Measurements from ENCODE around the gene EVA1A. TPM values are rescaled to one million over a fixed set of nuclear protein-coding genes. Genes with fewer than 3 reads are reported as not detected.

EVA1A gene
- total and polyA plus RNA-seq, 2 experiments from 2014 or later: 4.6 to 7.9 TPM

DNA sequence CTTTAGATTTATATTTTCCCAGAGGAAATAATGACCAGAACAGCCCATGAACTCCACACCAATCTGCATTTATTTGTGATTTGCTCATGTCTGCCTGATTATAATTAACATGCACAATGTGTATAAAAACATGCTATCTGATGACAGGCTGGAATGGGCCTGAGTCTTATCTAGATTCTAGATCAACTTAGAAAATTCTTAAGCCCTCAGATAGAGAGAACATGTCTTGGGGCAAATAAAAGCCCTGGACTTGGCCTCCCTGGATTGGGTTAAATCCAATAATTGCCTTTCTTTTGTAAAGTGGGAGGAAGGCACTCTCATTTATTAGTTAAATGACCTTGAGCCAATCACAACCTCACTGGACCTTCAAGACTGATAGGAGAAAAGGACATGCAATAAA is 61.8 kb downstream of the EVA1A start:
- Mint-ChIP-seq H3K4me3 (no peak overlapping the region), H3K9me3 (no peaks in the 10 kb centered on the region; the same call in 2 of the 3 replicates), H3K27ac (no peak overlapping the region), H3K36me3 (ENCODE audit: low read depth) (no peaks in the 10 kb centered on the region), H3K27me3 (ENCODE audit: insufficient read depth, low read depth, poor library complexity) (peaks cover 2% of the 10 kb centered on the region), H3K4me1 (peaks cover 5% of the 10 kb centered on the region; the same call in 2 of the 3 replicates)
- Histone ChIP-seq H3F3A (replicated peaks; ENCODE audit: low read depth) (no peaks in the 10 kb centered on the region), H3K4me3 (no peak overlapping the region), H3K4me2 (no peak overlapping the region), H3K36me3 (ENCODE audit: insufficient read depth) (no peaks in the 10 kb centered on the region; the same call in 1 of the 2 replicates), H3K27me3 (ENCODE audit: insufficient read depth) (no peaks in the 10 kb centered on the region), H3K79me2 (replicated peaks; ENCODE audit: insufficient read depth) (no peaks in the 10 kb centered on the region), H3K9me2 (ENCODE audit: insufficient read depth) (0 out of 2 replicates have a peak, but pooled peaks cover 7% of the 10 kb centered on the region), H3K4me1 (ENCODE audit: insufficient read depth) (peaks cover 4% of the 10 kb centered on the region), H3K27ac (ENCODE audit: low read depth) (no peak overlapping the region), H2AFZ (no peak overlapping the region), H4K20me1 (replicated peaks; ENCODE audit: insufficient read depth) (no peaks in the 10 kb centered on the region)
- ATAC-seq: no peak
- TF ChIP-seq POLR2AphosphoS5 (IDR thresholded peaks at IDR 0.05; ENCODE audit: low read depth): no peak
- TF ChIP-seq NANOG (IDR thresholded peaks at IDR 0.05; ENCODE audit: borderline replicate concordance): no peak
- TF ChIP-seq ZNF114 (CRISPR knock-in tag; IDR thresholded peaks at IDR 0.05): no peak
- no peak for TF ChIP-seq EZH2phosphoT487 (IDR thresholded peaks at IDR 0.05; ENCODE audit: unreplicated experiment)
- TF ChIP-seq STAT1 (IDR thresholded peaks at IDR 0.05; ENCODE audit: unreplicated experiment): no peak
- TF ChIP-seq, protein P1, sequence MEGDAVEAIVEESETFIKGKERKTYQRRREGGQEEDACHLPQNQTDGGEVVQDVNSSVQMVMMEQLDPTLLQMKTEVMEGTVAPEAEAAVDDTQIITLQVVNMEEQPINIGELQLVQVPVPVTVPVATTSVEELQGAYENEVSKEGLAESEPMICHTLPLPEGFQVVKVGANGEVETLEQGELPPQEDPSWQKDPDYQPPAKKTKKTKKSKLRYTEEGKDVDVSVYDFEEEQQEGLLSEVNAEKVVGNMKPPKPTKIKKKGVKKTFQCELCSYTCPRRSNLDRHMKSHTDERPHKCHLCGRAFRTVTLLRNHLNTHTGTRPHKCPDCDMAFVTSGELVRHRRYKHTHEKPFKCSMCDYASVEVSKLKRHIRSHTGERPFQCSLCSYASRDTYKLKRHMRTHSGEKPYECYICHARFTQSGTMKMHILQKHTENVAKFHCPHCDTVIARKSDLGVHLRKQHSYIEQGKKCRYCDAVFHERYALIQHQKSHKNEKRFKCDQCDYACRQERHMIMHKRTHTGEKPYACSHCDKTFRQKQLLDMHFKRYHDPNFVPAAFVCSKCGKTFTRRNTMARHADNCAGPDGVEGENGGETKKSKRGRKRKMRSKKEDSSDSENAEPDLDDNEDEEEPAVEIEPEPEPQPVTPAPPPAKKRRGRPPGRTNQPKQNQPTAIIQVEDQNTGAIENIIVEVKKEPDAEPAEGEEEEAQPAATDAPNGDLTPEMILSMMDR (conservative IDR thresholded peaks at IDR 0.05; ENCODE audit: low read depth in 2 of 2): no peak
- no peak for TF ChIP-seq CREB1 (CRISPR knock-in tag; IDR thresholded peaks at IDR 0.05; ENCODE audit: low read depth)
- TF ChIP-seq, protein P2, sequence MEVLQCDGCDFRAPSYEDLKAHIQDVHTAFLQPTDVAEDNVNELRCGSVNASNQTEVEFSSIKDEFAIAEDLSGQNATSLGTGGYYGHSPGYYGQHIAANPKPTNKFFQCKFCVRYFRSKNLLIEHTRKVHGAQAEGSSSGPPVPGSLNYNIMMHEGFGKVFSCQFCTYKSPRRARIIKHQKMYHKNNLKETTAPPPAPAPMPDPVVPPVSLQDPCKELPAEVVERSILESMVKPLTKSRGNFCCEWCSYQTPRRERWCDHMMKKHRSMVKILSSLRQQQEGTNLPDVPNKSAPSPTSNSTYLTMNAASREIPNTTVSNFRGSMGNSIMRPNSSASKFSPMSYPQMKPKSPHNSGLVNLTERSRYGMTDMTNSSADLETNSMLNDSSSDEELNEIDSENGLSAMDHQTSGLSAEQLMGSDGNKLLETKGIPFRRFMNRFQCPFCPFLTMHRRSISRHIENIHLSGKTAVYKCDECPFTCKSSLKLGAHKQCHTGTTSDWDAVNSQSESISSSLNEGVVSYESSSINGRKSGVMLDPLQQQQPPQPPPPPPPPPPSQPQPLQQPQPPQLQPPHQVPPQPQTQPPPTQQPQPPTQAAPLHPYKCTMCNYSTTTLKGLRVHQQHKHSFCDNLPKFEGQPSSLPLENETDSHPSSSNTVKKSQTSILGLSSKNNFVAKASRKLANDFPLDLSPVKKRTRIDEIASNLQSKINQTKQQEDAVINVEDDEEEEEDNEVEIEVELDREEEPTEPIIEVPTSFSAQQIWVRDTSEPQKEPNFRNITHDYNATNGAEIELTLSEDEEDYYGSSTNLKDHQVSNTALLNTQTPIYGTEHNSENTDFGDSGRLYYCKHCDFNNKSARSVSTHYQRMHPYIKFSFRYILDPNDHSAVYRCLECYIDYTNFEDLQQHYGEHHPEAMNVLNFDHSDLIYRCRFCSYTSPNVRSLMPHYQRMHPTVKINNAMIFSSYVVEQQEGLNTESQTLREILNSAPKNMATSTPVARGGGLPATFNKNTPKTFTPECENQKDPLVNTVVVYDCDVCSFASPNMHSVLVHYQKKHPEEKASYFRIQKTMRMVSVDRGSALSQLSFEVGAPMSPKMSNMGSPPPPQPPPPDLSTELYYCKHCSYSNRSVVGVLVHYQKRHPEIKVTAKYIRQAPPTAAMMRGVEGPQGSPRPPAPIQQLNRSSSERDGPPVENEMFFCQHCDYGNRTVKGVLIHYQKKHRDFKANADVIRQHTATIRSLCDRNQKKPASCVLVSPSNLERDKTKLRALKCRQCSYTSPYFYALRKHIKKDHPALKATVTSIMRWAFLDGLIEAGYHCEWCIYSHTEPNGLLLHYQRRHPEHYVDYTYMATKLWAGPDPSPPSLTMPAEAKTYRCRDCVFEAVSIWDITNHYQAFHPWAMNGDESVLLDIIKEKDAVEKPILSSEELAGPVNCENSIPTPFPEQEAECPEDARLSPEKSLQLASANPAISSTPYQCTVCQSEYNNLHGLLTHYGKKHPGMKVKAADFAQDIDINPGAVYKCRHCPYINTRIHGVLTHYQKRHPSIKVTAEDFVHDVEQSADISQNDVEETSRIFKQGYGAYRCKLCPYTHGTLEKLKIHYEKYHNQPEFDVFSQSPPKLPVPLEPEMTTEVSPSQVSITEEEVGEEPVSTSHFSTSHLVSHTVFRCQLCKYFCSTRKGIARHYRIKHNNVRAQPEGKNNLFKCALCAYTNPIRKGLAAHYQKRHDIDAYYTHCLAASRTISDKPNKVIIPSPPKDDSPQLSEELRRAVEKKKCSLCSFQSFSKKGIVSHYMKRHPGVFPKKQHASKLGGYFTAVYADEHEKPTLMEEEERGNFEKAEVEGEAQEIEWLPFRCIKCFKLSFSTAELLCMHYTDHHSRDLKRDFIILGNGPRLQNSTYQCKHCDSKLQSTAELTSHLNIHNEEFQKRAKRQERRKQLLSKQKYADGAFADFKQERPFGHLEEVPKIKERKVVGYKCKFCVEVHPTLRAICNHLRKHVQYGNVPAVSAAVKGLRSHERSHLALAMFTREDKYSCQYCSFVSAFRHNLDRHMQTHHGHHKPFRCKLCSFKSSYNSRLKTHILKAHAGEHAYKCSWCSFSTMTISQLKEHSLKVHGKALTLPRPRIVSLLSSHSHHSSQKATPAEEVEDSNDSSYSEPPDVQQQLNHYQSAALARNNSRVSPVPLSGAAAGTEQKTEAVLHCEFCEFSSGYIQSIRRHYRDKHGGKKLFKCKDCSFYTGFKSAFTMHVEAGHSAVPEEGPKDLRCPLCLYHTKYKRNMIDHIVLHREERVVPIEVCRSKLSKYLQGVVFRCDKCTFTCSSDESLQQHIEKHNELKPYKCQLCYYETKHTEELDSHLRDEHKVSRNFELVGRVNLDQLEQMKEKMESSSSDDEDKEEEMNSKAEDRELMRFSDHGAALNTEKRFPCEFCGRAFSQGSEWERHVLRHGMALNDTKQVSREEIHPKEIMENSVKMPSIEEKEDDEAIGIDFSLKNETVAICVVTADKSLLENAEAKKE (CRISPR knock-in tag; IDR thresholded peaks at IDR 0.05): no peak
- no peak for TF ChIP-seq ZNF331 (CRISPR knock-in tag; IDR thresholded peaks at IDR 0.05; ENCODE audit: low read depth)
- TF ChIP-seq EZH2 (IDR thresholded peaks at IDR 0.05; ENCODE audit: low read depth, unreplicated experiment): no peak
- TF ChIP-seq, protein P3, sequence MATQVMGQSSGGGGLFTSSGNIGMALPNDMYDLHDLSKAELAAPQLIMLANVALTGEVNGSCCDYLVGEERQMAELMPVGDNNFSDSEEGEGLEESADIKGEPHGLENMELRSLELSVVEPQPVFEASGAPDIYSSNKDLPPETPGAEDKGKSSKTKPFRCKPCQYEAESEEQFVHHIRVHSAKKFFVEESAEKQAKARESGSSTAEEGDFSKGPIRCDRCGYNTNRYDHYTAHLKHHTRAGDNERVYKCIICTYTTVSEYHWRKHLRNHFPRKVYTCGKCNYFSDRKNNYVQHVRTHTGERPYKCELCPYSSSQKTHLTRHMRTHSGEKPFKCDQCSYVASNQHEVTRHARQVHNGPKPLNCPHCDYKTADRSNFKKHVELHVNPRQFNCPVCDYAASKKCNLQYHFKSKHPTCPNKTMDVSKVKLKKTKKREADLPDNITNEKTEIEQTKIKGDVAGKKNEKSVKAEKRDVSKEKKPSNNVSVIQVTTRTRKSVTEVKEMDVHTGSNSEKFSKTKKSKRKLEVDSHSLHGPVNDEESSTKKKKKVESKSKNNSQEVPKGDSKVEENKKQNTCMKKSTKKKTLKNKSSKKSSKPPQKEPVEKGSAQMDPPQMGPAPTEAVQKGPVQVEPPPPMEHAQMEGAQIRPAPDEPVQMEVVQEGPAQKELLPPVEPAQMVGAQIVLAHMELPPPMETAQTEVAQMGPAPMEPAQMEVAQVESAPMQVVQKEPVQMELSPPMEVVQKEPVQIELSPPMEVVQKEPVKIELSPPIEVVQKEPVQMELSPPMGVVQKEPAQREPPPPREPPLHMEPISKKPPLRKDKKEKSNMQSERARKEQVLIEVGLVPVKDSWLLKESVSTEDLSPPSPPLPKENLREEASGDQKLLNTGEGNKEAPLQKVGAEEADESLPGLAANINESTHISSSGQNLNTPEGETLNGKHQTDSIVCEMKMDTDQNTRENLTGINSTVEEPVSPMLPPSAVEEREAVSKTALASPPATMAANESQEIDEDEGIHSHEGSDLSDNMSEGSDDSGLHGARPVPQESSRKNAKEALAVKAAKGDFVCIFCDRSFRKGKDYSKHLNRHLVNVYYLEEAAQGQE (IDR thresholded peaks at IDR 0.05; ENCODE audit: unreplicated experiment): no peak
- TF ChIP-seq ETS1 (IDR thresholded peaks at IDR 0.05): no peak
- no peak for TF ChIP-seq JUNB (IDR thresholded peaks at IDR 0.05; ENCODE audit: unreplicated experiment)
- no peak for DNase-seq (ENCODE audit: low spot score)
